Stimulated activated CD4-positive, alpha-beta T cell treated with anti-CD3 and anti-CD28 coated beads, Interleukin-1b, Interleukin-23, amount 100 ng/mL, for 4 hours (primary cell): Measurements from ENCODE around the gene MEF2A.

ENCODE experiments used
- DNase-seq, 2 donors: peaks; one replicate each; pipeline ENCODE4 v3.0.0-alpha.2; 2020; ENCODE audit warnings: low read depth in 2 of 2

MEF2A gene

DNA sequence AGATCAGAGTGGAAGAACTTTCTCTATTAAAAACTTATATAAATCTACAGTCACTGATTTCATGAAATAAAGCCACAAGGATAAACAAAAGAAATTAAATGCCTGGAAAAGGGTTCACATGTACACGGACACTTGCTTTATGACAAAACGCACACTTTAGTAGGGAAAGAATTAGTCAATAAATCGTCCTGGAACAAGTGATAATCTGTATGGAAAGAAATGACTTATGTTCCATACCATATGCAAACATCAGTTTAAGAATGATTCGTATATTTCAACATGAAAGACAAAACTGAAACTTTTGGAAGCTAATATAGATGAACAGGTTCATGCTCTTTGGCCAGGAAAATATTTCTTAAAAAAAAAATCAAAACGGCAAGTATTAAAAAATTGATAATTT lies 40.2 kb downstream of the MEF2A start:
- DNase-seq, result no peak

DNA sequence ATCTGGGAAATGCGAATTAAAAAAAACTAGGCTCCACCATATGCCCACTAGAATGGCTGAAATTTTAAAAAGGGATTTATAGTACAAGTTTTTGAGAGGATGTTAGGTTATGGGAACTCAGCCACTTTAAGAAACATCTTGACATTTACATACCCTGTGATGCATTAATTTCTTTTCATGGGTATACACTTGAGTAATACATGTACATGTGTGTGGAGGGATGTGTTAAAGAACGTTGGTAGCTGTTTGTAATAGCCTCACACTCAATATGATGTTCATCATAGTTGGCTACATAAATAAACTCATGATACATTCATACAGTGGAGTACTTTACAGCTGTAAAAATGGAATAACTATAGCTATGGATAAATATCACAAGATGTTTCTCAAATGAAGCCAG lies 40.9 kb downstream of the MEF2A start:
- no peak for DNase-seq

DNA sequence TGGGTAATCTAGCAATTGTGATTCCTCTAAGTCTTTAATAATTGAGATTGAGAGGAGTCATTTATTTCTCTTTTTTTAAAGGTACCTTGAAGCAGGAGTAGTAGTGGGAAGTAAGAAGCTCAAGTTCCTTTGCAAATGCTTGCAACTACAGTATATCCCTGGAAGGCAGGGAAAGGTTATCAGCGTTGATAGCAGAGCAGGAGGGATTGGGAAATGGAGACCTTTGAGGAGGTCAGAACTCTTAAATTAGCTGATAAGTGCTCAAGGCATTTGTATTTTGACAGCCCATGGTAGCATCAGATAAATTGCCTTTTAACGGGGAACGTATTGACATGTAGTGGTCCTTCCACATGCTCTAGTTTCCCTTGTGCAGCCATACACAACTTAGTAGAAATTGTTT lies 47.7 kb downstream of the MEF2A start:
- DNase-seq, result no peak

DNA sequence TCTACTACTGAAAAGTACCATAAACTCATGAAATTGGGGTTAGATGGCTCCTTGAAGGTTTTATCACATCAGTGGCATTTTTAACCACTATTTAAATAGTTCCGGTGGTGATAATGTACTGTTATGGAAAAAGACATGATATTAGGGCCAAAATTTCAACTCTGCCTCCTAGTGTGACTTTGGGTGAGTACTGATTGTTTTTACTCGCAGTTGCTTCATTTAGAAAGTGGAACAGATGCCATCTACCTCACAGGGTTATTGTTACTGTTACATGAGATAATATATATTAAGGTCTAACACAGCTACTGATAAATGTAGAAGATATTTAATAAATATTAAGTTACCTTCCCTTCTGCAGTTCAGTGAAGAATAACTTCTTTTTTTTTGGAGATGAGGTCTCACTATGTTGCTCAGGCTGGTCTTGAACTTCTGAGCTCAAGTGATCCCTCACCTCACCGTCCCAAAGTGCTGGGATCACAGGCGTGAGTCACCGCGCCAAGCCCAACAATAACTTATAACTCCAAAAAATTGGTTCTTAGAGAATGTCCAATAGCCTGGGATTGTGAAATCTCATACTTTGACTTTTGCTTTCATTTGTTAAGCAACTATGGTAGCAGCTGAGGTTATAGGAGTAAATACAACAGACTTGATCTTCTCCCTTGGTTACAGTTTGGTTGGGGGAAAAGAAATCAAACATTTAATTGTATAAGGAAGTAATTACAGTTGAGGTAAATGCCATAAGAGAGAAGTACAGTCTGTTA lies 48.3 kb downstream of the MEF2A start:
- no peak for DNase-seq

DNA sequence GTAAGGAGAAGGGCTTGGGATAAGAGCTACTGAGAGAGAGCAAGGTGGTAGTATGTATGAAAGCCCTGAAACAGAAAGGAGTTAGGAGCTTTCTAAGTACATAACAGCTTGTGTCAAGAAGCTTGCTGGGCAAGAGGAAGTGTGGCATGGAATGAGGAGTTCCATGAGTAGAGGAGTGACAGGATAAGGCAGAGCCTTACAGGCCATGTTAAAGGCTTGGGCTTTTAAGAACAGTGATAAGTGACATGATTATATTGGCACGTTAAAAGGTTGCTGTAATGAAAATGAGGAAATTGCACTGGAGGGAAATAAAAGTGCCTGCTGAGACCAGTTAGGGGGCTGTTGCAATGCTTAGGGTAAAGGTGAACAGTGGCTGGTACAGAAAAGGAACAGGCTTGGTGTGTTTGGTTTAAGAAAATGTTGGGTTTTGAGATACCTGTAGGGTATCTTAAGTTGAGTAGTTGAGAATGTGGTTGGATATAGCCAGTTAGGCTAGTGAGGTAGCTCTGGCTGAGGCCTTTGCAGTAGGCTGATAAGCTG lies 49.0 kb downstream of the MEF2A start:
- no peak for DNase-seq

DNA sequence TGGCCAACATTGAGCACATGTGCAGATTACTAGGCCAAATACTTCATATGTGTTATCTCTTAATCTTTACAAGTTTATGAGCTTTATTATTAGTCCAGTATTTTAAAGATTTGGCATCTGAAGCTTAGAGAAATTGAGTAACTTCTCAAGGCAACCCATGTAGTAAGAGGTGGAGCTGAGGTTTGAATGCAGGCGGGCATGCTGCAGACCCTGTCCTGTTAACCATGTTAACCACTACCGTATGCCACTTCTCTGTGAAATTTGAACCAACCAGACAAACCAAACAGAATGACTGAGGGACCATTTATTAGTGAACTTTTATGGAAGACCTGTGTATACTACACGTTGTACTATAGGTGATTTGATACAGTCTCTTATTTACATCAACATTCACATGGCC lies 49.7 kb downstream of the MEF2A start:
- DNase-seq, result no peak

DNA sequence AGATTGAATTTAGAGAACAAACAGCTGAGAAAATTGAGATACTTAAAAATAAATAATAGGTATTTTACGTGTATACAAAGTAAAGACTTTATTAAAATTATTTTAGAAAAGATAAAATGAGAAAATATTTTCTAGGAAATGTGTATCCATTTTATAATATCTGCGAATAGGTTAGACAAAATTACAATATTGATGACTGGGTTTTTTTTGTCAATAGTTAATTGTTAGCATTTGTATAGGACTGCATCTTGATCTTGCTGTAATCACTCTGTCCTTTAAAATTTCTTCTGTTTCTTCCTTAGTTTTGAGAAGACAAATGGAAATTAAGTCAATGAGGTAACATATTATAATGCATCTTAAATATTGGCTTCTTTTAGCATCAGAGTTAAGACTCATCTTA lies 50.3 kb downstream of the MEF2A start:
- no peak for DNase-seq

DNA sequence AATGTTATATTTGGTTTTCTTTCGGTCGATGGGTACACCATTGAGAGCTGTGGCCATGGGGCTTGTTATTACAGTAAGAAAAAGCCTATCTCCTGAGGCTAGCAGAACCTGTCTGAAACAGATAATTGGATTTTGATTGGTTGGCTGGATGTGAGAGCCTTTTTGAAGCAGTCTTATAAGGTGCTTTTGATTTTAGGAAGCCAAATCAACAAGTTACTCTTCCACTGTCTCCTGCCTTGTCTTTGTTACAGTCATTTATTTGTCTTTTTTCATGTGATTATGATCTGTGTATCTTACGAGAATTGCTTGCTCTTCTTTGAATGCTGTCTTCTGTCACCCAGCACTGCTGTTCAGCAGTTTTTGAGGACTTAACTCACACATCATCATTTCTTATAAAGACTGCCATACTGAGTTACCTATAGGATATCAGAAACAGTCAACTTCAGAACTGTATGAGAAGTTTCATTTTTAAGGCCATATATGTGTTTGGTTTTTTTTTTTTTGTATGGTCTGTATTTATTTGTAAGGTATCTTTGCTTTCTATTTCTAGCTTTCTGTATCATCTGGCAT lies 51.1 kb downstream of the MEF2A start:
- no peak for DNase-seq

DNA sequence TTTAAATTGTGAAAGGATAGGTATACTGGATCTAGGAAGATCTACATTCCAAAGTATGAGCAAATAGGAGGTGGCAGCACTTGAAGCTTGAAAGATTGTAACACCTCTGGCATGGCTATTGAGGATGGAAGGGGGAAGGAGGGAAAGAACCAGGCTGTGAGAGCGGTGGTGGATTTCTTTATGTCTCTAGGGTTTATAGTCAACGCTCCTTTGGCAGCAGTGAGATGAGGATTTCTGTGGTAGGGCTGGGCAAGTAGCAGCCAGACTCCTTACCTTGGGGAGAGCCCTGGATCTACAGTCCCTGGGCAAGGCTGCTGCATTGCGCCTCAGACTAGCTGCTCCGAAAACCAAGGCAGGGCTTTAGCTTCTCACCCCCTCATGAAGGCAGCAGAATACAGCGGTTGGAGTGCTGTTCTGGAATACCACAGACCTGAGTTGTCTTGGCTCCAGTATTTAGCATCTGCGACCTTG lies 53.2 kb downstream of the MEF2A start:
- no peak for DNase-seq

DNA sequence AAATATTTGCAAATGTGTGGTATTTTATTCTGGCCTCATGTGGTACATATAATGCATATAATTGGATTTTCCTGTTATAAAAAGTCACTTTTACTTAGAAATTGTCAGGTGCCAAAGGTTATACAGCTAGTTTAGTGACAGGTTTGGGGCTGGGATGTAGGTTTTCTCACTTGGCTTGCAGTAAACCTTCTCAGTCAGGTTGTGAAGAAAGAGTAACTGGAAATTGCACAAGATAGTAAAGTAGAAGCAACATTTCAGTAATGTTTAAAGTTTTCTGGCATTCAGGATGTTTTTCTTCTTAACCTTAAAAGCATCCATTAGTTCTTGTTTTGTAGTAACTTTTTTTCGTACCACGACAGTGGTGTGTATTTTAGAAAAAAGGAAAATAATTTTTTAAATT lies 53.9 kb downstream of the MEF2A start:
- no peak for DNase-seq

DNA sequence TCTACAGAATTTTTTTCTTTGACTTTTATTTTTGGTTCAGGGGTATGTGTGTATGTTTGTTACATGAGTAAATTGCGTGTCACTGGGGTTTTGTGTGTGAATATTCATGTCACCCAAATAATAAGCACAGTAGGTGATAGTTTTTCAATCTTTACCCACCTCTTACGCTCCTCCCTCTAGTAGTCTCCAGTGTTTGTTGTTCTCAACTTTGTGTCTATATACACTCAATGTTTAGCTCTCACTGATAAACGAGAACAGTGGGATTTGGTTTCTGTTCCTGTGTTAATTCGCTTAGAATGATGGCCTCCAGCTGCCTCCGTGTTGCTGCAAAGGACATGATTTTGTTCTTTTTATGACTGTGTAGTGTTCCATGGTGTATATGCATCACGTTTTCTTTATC lies 54.4 kb downstream of the MEF2A start:
- DNase-seq, result no peak

DNA sequence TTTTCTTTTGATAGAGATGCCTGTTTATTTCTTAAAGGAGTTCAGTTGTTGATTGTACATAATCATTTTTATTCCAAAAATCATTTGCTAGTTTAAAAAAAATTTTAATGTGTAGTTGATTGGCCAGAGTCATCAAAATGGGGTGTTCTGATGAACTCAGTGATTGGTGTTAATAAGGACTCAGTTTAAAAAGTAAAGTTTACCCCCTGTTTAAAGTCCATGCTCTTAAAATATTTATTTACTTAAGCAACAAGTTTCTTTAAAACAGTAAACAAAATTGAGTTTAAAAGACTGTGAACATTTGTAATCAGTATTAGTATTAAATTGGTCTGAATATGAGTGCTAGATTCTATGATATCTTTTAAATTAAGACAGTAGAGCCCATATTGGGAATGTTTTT lies 56.0 kb downstream of the MEF2A start:
- DNase-seq, result no peak

DNA sequence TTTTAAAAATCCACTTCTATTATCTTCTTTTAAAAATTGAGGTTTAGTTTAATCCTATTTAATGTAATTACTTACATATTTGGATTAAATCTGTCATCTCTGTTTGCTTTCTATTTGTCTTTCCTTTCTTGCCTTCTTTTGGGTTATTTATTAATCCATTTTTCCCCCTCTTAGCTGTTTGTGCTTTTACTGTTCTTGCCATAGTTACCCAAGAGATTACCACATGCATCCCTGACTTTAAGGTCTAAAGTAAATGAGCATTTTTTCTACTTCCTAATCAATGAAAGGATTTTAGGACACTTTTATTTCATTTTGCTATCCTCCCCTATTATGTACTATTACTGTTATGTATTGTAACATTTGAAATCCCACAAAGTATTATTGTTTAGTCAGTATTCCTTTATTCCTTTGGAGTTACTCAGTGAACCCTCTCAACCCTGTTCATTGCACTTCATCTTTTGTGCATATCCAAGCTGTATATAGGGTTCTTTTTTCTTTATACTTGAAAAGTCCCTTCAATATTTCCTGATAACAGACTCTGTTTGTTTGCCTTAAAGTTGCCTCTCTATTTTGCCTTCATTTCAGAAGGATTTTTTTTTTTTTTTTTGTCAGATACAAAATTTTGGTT lies 62.7 kb downstream of the MEF2A start:
- DNase-seq, result no peak

DNA sequence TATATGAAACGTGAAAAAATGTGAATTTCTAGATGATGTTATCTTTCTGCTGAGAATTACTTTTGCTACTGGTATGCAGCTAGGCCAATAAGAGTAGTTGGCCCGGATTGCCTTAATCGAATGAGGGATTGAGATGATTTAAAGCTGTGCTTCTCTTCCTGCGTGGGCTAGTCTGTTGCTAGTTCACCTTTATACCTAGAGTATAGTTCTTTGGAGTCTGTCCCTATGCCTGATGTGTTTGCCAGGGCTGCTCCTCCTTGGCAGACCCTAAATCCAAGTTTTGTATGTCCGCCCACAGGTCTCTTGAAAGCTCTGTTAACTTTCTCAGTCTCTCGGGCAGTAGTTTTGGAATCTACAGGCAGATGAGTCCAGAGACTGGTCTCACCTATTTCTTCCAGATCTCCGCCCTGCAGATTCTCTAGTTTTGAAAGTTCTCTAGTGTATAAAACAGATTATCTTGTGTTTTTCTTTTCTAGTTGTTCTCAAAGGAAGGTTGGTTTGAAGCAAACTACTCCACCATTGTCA lies 64.9 kb downstream of the MEF2A start:
- DNase-seq, result no peak

DNA sequence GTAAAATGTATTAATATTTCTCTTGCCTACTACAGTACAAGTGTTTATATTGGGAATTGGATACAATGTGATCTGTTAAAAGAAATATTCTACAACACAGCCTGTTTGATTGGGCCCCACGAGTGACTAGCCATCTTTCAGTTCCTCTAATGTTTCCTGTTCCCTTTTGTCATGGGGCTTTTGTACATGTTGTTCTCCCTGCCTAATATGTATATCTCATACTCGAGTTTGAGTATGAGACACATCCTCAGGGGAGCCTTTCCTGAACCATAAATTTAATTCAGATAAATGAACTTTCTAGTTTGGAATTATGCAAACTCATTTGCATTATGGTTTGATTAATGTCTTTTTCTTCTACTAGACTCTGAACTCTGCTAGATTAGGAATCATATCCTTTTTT lies 65.5 kb downstream of the MEF2A start:
- no peak for DNase-seq

DNA sequence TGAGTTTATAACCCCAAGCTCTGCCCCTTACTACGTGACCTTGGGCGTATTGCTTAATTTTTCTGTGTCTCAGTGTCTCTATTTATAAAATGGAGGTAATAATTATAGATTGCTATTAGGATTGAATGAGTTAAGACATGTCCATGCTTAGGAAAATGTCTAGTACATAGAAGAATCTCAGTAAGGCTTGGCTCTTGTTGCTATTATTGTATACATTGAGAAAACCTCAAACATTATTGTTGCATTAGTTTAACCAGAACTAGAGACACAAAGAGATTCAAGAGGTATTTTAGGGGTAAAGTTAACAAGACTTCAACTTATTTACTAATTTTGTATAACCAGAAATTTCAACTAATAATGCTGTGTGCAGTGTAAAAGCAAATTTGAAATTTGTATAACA lies 66.7 kb downstream of the MEF2A start:
- no peak for DNase-seq

DNA sequence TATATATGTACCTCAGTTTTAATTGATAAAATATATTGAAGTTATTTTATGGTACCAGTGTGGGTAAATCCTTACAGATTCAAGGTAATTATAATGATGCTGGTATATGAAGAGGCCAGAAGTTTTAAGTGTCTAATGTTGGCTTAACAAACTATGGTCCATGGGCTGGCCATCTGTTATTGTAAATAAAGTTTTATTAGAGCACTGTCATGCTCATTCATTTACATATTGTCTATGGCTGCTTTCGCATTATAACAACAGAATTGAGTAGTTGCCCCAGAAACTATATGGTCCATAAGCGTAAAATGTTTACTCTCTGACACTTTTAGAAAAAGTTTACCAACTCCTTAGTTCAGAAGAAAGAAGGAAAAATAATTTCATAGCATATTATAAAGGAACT lies 67.9 kb downstream of the MEF2A start:
- no peak for DNase-seq

DNA sequence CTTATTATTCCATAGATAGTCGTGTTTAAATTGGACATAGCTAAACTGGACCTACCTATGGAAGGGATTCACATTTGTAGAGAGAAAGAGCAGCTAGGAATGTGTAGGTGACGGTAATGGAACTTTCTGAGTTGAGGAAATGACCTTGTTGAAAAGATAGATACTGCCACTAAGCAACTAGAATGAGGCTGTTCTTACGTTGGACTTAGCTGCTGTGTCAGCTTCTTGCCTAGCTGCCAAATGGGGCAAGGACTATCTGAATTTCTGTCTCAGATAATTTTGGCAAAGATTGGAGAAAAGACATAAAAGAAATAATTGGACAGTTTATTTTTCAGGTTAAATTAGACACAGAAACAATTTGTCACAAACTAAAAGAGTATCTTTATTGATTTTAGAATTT lies 68.8 kb downstream of the MEF2A start:
- no peak for DNase-seq

DNA sequence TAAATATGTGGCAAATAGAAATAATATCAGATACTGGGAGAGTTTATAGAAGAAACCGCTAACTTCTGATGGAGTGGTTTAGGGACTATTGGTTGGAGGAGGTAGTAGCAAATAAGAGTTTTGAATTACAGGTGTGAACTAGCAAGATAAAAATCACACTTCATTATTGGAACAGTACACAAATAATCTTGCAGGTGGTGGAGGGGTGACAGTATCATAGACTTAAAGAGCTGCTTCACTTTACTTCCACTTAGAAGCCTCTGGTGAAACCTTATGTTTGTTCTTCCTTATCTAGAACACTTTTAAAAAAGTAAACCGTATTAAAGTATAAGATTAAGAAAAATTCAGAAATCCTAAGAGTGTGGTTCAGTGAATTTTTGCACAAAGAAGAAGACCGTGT lies 69.4 kb downstream of the MEF2A start:
- DNase-seq, result no peak

DNA sequence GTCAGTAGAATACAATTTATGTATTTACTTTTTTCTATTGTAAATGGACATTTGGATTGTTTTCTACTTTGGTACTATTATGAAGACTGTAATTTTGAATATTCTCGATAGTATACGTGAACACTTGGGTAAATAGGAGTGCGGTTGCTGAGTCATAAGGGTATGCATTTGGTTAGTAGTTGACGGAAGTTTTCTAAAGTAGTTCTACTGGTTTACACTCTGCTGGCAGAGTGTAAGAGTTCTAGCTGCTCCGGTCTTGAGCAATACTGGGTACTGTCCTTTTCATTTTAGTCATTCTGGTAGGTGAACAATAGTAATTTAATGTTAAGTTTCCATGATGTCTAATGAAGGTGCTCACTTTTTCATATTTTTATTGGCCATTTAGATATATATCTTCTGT lies 70.0 kb downstream of the MEF2A start:
- DNase-seq, result no peak

DNA sequence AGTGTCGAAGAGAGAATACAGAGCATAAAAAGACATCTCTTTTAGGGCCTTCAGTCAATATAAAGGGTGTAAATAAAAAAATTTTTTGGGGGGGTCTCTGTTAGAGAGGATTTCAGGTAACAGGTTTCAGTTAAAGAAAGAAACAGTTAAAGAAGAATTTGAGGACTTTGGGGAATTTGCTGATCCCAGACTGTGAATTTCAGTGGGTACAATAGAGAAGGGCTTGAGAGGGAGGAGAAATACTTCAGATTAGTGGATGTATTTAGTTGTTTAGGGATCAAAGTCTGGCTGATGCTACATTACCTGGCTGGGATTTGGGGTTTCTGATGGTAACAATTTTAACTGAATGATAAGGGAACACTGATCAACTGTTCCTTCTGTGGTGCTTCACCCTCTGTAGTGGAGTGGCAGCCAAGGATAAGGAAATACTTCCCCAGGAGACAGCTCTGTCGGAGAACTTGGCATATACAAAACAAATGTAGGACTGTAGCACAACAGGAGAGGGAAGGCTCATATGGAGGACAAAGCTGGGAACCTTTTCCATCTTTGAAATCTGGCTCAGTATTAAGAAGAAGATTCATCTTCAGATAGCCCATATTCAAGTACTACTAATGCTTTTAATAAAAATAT lies 79.2 kb downstream of the MEF2A start:
- DNase-seq, result no peak

DNA sequence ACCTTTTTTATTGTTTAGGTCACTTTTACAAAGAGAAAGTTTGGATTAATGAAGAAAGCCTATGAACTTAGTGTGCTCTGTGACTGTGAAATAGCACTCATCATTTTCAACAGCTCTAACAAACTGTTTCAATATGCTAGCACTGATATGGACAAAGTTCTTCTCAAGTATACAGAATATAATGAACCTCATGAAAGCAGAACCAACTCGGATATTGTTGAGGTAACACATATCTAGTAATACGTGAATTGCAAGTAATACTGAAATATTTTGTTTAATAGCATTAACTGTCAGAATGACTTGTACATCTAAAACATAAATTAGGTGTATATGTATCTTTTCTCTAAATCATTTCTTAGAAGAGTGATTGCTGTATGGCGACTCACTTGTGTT lies 79.8 kb downstream of the MEF2A start:
- no peak for DNase-seq
